K562 (cell line): Measurements from ENCODE around the gene FES. TPM values are rescaled to one million over a fixed set of nuclear protein-coding genes. Genes with fewer than 3 reads are reported as not detected.
A peak's percentile ranks its signal among the peaks of the same experiment; 100 is the strongest.

Source experiments
- ARID2 ChIP-seq: fragments of 450-650 bp; IDR thresholded peaks from 2 replicates; pipeline ENCODE4 v1.6.1; 2017; ENCODE audit warnings: antibody characterized with exemption, mild to moderate bottlenecking
- ATF7 ChIP-seq: fragments of 450-650 bp; IDR thresholded peaks from 2 replicates; pipeline ENCODE4 v1.7.1; 2014; ENCODE audit warnings: mild to moderate bottlenecking, moderate library complexity
- BCL6 ChIP-seq: fragments of 250-450 bp; sonication (Bioruptor Pico); IDR thresholded peaks from 2 replicates; pipeline ENCODE4 v1.4.0; 2020
- CGGBP1 ChIP-seq: fragments of 250-450 bp; sonication (Bioruptor Pico); IDR thresholded peaks from 2 replicates; pipeline ENCODE4 v1.9.0; 2021; ENCODE audit warnings: mild to moderate bottlenecking
- EP400 ChIP-seq: fragments of 450-650 bp; IDR thresholded peaks from 2 replicates; pipeline ENCODE4 v1.6.1; 2017; ENCODE audit warnings: antibody characterized with exemption, mild to moderate bottlenecking, moderate library complexity
- FOXK2 ChIP-seq, 2 experiments: fragments of 450-650 bp; IDR thresholded peaks in 1 of 2; conservative IDR thresholded peaks in 1 of 2; 2 replicates each; pipeline ENCODE4 v1.6.1; 2016; ENCODE audit warnings: low read depth in 2 of 2, mild to moderate bottlenecking in 1 of 2
- HDAC3 ChIP-seq: fragments of 450-650 bp; IDR thresholded peaks from 2 replicates; pipeline ENCODE4 v1.6.1; 2018; ENCODE audit warnings: borderline replicate concordance, mild to moderate bottlenecking, moderate library complexity; ENCODE audit not compliant: partially characterized antibody
- KLF10 ChIP-seq: fragments of 250-450 bp; sonication (Bioruptor Pico); IDR thresholded peaks from 2 replicates; pipeline ENCODE4 v1.6.1; 2021; ENCODE audit warnings: matching md5 sums
- KLF16 ChIP-seq: IDR thresholded peaks from 2 replicates; pipeline ENCODE4 v1.6.1; 2016; ENCODE audit warnings: antibody characterized with exemption
- MAZ ChIP-seq, 2 experiments: fragments of 450-650 bp in 1 of 2; sonication (generic) in 1 of 2; formaldehyde crosslinking; IDR thresholded peaks in 1 of 2; conservative IDR thresholded peaks in 1 of 2; 2 replicates each; pipeline versions ENCODE4 v1.4.0 to v1.5.0; 2020; ENCODE audit warnings: mild to moderate bottlenecking in 1 of 2, missing genetic modification reagents in 1 of 2
- MCM5 ChIP-seq: fragments of 450-650 bp; IDR thresholded peaks from 2 replicates; pipeline ENCODE4 v1.6.1; 2016; ENCODE audit warnings: low read depth
- MEF2A ChIP-seq: IDR thresholded peaks from 2 replicates; pipeline ENCODE4 v1.6.1; 2011; ENCODE audit warnings: low read depth, mild to moderate bottlenecking, low read length, moderate library complexity; ENCODE audit not compliant: control insufficient read depth
- MTA1 ChIP-seq: fragments of 450-650 bp; IDR thresholded peaks from 2 replicates; pipeline ENCODE4 v1.6.1; 2017; ENCODE audit warnings: borderline replicate concordance
- NBN ChIP-seq: fragments of 450-650 bp; IDR thresholded peaks from 2 replicates; pipeline ENCODE4 v1.6.1; 2016; ENCODE audit warnings: low read depth, mild to moderate bottlenecking
- NCOA1 ChIP-seq: fragments of 450-650 bp; IDR thresholded peaks from 2 replicates; pipeline ENCODE4 v1.6.1; 2016; ENCODE audit warnings: low read depth
- NR3C1 ChIP-seq: sonication (generic); formaldehyde crosslinking; IDR thresholded peaks from 2 replicates; pipeline ENCODE4 v1.8.1; 2022; ENCODE audit warnings: missing genetic modification reagents
- NUFIP1 ChIP-seq: fragments of 450-650 bp; IDR thresholded peaks from 2 replicates; pipeline ENCODE4 v1.6.1; 2018; ENCODE audit not compliant: partially characterized antibody
- PBX2 ChIP-seq, 2 experiments: IDR thresholded peaks in 1 of 2; conservative IDR thresholded peaks in 1 of 2; 2 replicates each; pipeline ENCODE4 v1.6.1; 2016; ENCODE audit warnings: low read depth in 2 of 2, mild to moderate bottlenecking in 1 of 2, missing compliant biosample characterization in 1 of 2, missing genetic modification characterization in 1 of 2, moderate library complexity in 1 of 2
- RBM15 ChIP-seq: fragments of 200-400 bp; formaldehyde crosslinking; IDR thresholded peaks from 2 replicates; pipeline ENCODE4 v1.6.1; 2018; ENCODE audit warnings: mild to moderate bottlenecking, low read length, moderate library complexity; ENCODE audit not compliant: insufficient read depth
- SIN3A ChIP-seq, 2 experiments: fragments of 150-350 bp in 1 of 2; IDR thresholded peaks; 2 replicates each; pipeline ENCODE4 v1.6.1; 2011 to 2016; ENCODE audit warnings: borderline replicate concordance in 2 of 2, low read depth in 2 of 2, low read length in 2 of 2, mild to moderate bottlenecking in 2 of 2, moderate library complexity in 2 of 2; ENCODE audit not compliant: control insufficient read depth in 1 of 2
- ZNF41 ChIP-seq: fragments of 250-450 bp; sonication (Bioruptor Pico); conservative IDR thresholded peaks from 2 replicates; pipeline ENCODE4 v1.4.0; 2020; ENCODE audit warnings: mild to moderate bottlenecking
- polyA plus RNA-seq, 8 experiments: library from polyadenylated mRNA; depleted of rRNA in 4 of 8; stranded (reverse) in 5 of 8; unstranded in 3 of 8; fragments of >200 nt; fragmentation: Nextera tagmentation in 2 of 8; fragmentation: Illumina TruSeq in 1 of 8; extraction: Ambion mirVana in 2 of 8; extraction: Trizol in 1 of 8; gene quantifications; 2 replicates each; pipeline versions ENCODE4 v1.2.1 to v1.2.3, GENCODE V29; 2011 to 2014; ENCODE audit warnings: inconsistent platforms in 1 of 8, missing spikeins in 1 of 8
- total RNA-seq, 7 experiments: library from RNA; depleted of rRNA in 6 of 7; stranded (reverse); fragments of >200 nt in 6 of 7; fragmentation: Illumina TruSeq in 2 of 7; extraction: Trizol in 2 of 7; gene quantifications; 2 replicates each; pipeline versions ENCODE4 v1.2.1 to v1.2.3, GENCODE V29; 2011 to 2021; ENCODE audit warnings: low replicate concordance in 1 of 7

The FES gene
- total and polyA plus RNA-seq, 9 of the 15 experiments (the other 6 are each of a cell fraction or from before 2014, with no cell fraction given): 0.38 to 2.6 (median 0.82) TPM

- TF ChIP-seq MCM5: no peak
- TF ChIP-seq KLF16: peak; percentile 75
- TF ChIP-seq EP400: peak; percentile 52; the same call in 1 of the 2 replicates
- no peak for TF ChIP-seq ARID2
- no peak for TF ChIP-seq NR3C1 (CRISPR knock-in tag)
- 0 out of 2 replicates have a peak, but pooled peaks have one; percentile 22 for TF ChIP-seq NBN
- TF ChIP-seq HDAC3: no peak
- TF ChIP-seq MTA1: 0 out of 2 replicates have a peak, but pooled peaks have one; percentile 34
- no peak for TF ChIP-seq KLF10 (CRISPR knock-in tag)
- TF ChIP-seq RBM15: no peak
- no peak for TF ChIP-seq SIN3A (IDR thresholded peaks at IDR 0.05; ENCODE audit: borderline replicate concordance in 2 of 2, control insufficient read depth in 1 of 2, low read depth in 2 of 2, low read length in 2 of 2)
- peak in 1 of 2 experiments; percentile 51; a peak in 2 of 4 replicates for TF ChIP-seq FOXK2 (conservative IDR thresholded peaks at IDR 0.05 in 1 of 2, IDR thresholded peaks at IDR 0.05 in 1 of 2; ENCODE audit: low read depth in 2 of 2)
- TF ChIP-seq ZNF41: no peak
- TF ChIP-seq ATF7: 0 out of 2 replicates have a peak, but pooled peaks have one; percentile 29
- peak; percentile 29; the same call in 1 of the 2 replicates for TF ChIP-seq NCOA1
- TF ChIP-seq CGGBP1 (CRISPR knock-in tag): no peak
- TF ChIP-seq MEF2A: no peak
- peak; percentile 81 for TF ChIP-seq PBX2 (CRISPR knock-in tag; IDR thresholded peaks at IDR 0.05; ENCODE audit: low read depth)
- peak; percentile 99 for TF ChIP-seq PBX2 (tag; conservative IDR thresholded peaks at IDR 0.05; ENCODE audit: low read depth)
- no peak for TF ChIP-seq BCL6 (CRISPR knock-in tag)
- TF ChIP-seq MAZ (CRISPR knock-in tag; conservative IDR thresholded peaks at IDR 0.05 in 1 of 2, IDR thresholded peaks at IDR 0.05 in 1 of 2): peak; percentile 28 to 42; a peak in 1 of 4 replicates
- no peak for TF ChIP-seq NUFIP1
Measured at GRCh38 chr15:90895571-90896117, 11.3 kb downstream of the FES start (continued).
